Eye (tissue), 1 donor: ENCODE results near the gene APOL2.
A peak's percentile ranks its signal among the peaks of the same experiment; 100 is the strongest.
"Not testable (repeated sequence)": the region's sequence is repeated elsewhere in the genome, so short reads cannot be mapped to it uniquely, and the experiment has no call there.

ENCODE experiments used
- DNase-seq: peaks from one replicate; pipeline ENCODE4 v3.0.0-alpha.2; 2015

The APOL2 gene

GRCh38 chr22:36238373-36239149 lies 766 bp downstream of the APOL2 start:
- DNase-seq: peak; percentile 28

- no peak for DNase-seq
Observed at GRCh38 chr22:36237462-36238372, 1.6 kb downstream of the APOL2 start.

- no peak for DNase-seq
Observed at GRCh38 chr22:36236388-36237319, 2.7 kb downstream of the APOL2 start.

- DNase-seq: no peak
Observed at GRCh38 chr22:36235585-36235984, 3.7 kb downstream of the APOL2 start.

- DNase-seq: no peak
Observed at GRCh38 chr22:36234919-36235318, 4.4 kb downstream of the APOL2 start.

- no peak for DNase-seq
Observed at GRCh38 chr22:36234213-36234612, 5.1 kb downstream of the APOL2 start.

- DNase-seq: no peak
Observed at GRCh38 chr22:36233796-36234195, 5.5 kb downstream of the APOL2 start.

- no peak for DNase-seq
Observed at GRCh38 chr22:36232715-36233401, 6.5 kb downstream of the APOL2 start.

- not testable (repeated sequence) for DNase-seq
Observed at GRCh38 chr22:36231051-36231450, 8.3 kb downstream of the APOL2 start.

- DNase-seq: not testable (repeated sequence)
Observed at GRCh38 chr22:36229649-36230048, 9.7 kb downstream of the APOL2 start.

- peak; percentile 19 for DNase-seq
Observed at GRCh38 chr22:36228944-36229343, 10.4 kb downstream of the APOL2 start.

- DNase-seq: not testable (repeated sequence)
Observed at GRCh38 chr22:36228369-36228768, 11.0 kb downstream of the APOL2 start.

GRCh38 chr22:36227806-36228205 lies 11.5 kb downstream of the APOL2 start:
- DNase-seq: no peak

GRCh38 chr22:36227396-36227795 lies 11.9 kb downstream of the APOL2 start:
- no peak for DNase-seq

- no peak for DNase-seq
Observed at GRCh38 chr22:36226189-36226588, 13.1 kb downstream of the APOL2 start.

- no peak for DNase-seq
Observed at GRCh38 chr22:36225333-36225922, 13.9 kb downstream of the APOL2 start.

- no peak for DNase-seq
Observed at GRCh38 chr22:36224245-36224644, 15.1 kb downstream of the APOL2 start.

- no peak for DNase-seq
Observed at GRCh38 chr22:36223504-36223903, 15.8 kb downstream of the APOL2 start.

- DNase-seq: no peak
Observed at GRCh38 chr22:36222887-36223450, 16.4 kb downstream of the APOL2 start.

- peak; percentile 73 for DNase-seq
Observed at GRCh38 chr22:36221799-36222751, 17.3 kb downstream of the APOL2 start.
